Endothelial cell (in vitro differentiated cells): Measurements from ENCODE around the gene CMSS1. TPM values are rescaled to one million over a fixed set of nuclear protein-coding genes. Genes with fewer than 3 reads are reported as not detected.
"Not testable (repeated sequence)": the region's sequence is repeated elsewhere in the genome, so short reads cannot be mapped to it uniquely, and the experiment has no call there.

ENCODE experiments used
- DNase-seq: peaks from one replicate; pipeline ENCODE4 v3.0.0; 2021; ENCODE audit warnings: low spot score
- H3K27ac Mint-ChIP-seq: one replicate; pipeline ENCODE4 v1.8.0; 2021; ENCODE audit warnings: mixed read lengths, inconsistent platforms; ENCODE audit not compliant: unreplicated experiment
- H3K27me3 Mint-ChIP-seq: one replicate; pipeline ENCODE4 v1.8.0; 2021; ENCODE audit warnings: mild to moderate bottlenecking, moderate library complexity, mixed read lengths, inconsistent platforms; ENCODE audit not compliant: unreplicated experiment
- H3K36me3 Mint-ChIP-seq: one replicate; pipeline ENCODE4 v1.8.0; 2021; ENCODE audit warnings: mild to moderate bottlenecking, low read depth, mixed read lengths, inconsistent platforms; ENCODE audit not compliant: unreplicated experiment
- H3K4me1 Mint-ChIP-seq: one replicate; pipeline ENCODE4 v1.8.0; 2021; ENCODE audit warnings: mild to moderate bottlenecking, mixed read lengths, inconsistent platforms; ENCODE audit not compliant: unreplicated experiment
- H3K4me3 Mint-ChIP-seq: one replicate; pipeline ENCODE4 v1.8.0; 2021; ENCODE audit warnings: mild to moderate bottlenecking, mixed read lengths, inconsistent platforms; ENCODE audit not compliant: unreplicated experiment
- H3K9me3 Mint-ChIP-seq: one replicate; pipeline ENCODE4 v1.8.0; 2021; ENCODE audit warnings: mixed read lengths, inconsistent platforms; ENCODE audit not compliant: unreplicated experiment
- CTCF ChIP-seq: fragments of 200-600 bp; sonication (generic); IDR thresholded peaks from one replicate; pipeline ENCODE4 v1.5.0; 2021; ENCODE audit warnings: antibody characterized with exemption; ENCODE audit not compliant: unreplicated experiment
- microRNA-seq: library from miRNA; unstranded; fragments of <30 nt; microRNA quantifications from one replicate; pipeline ENCODE4, GENCODE V29; 2020; ENCODE audit not compliant: unreplicated experiment
- total RNA-seq: library from RNA; stranded (reverse); fragmentation: NEBNext Ultra II Directional; extraction: Animal tissue kit (Norgen Biotek cat#: 25700); gene quantifications from one replicate; pipeline ENCODE4 v1.2.1, GENCODE V29; 2021; ENCODE audit not compliant: unreplicated experiment

Gene CMSS1
- total RNA-seq, 1 donor from 2014 or later, result 25.8 TPM

GRCh38 chr3:100227511-100227921 lies 409.9 kb downstream of the CMSS1 start:
- no peak overlapping the region for H3K27ac Mint-ChIP-seq
- DNase-seq, result no peak
- TF ChIP-seq CTCF, result no peak
- H3K4me1 Mint-ChIP-seq, result no peaks in the 10 kb centered on the region
- no peaks in the 10 kb centered on the region for H3K36me3 Mint-ChIP-seq
- no peak overlapping the region for H3K4me3 Mint-ChIP-seq
- H3K27me3 Mint-ChIP-seq, result no peaks in the 10 kb centered on the region
- no peaks in the 10 kb centered on the region for H3K9me3 Mint-ChIP-seq

GRCh38 chr3:100228247-100228646 lies 410.6 kb downstream of the CMSS1 start:
- TF ChIP-seq CTCF, result no peak
- H3K4me3 Mint-ChIP-seq, result no peak overlapping the region
- no peak for DNase-seq
- H3K27me3 Mint-ChIP-seq, result no peaks in the 10 kb centered on the region
- no peaks in the 10 kb centered on the region for H3K36me3 Mint-ChIP-seq
- no peak overlapping the region for H3K27ac Mint-ChIP-seq
- no peaks in the 10 kb centered on the region for H3K9me3 Mint-ChIP-seq
- H3K4me1 Mint-ChIP-seq, result no peaks in the 10 kb centered on the region

- not testable (repeated sequence) for DNase-seq, H3K4me1 Mint-ChIP-seq, H3K27me3 Mint-ChIP-seq, H3K4me3 Mint-ChIP-seq, H3K9me3 Mint-ChIP-seq, H3K36me3 Mint-ChIP-seq, H3K27ac Mint-ChIP-seq
These were observed 411.5 kb downstream of the CMSS1 start for GRCh38 chr3:100229188-100229587.

GRCh38 chr3:100230710-100231109 lies 413.0 kb downstream of the CMSS1 start:
- no peaks in the 10 kb centered on the region for H3K27me3 Mint-ChIP-seq

More at GRCh38 chr3:100230710-100231109, 413.0 kb downstream of the CMSS1 start:
- Mint-ChIP-seq H3K9me3 (no peaks in the 10 kb centered on the region), H3K4me3 (no peak overlapping the region), H3K27ac (no peak overlapping the region), H3K36me3 (no peaks in the 10 kb centered on the region), H3K4me1 (no peaks in the 10 kb centered on the region)
- no peak for TF ChIP-seq CTCF
- DNase-seq, result no peak

Small RNA genes lying within 50 kb of the gene (microRNA-seq; reads per million reads assigned to microRNA genes)
- gene MIR3921, result not detected

Other genes starting within 250 kb of the CMSS1 start
- 5.6 TPM for gene COL8A1, start 179.3 kb upstream of the CMSS1 start, total RNA-seq